OCI-LY1 (cell line): Measurements from ENCODE around the gene APBA3.

ENCODE experiments used
- H2AFZ ChIP-seq: fragments of 200-600 bp; sonication (generic), shearing (Covaris generic); 2 replicates; pipeline ENCODE4 v1.6.0; 2014; ENCODE audit warnings: antibody characterized with exemption, mild to moderate bottlenecking, low read length
- H3F3A ChIP-seq: fragments of 200-600 bp; sonication (generic), shearing (Covaris generic); 2 replicates; pipeline ENCODE4 v1.6.0; 2014; ENCODE audit warnings: mild to moderate bottlenecking, antibody characterized with exemption, low read length, moderate library complexity; ENCODE audit not compliant: insufficient read depth
- H3K27ac ChIP-seq: fragments of 200-600 bp; sonication (generic); 2 replicates; pipeline ENCODE4 v1.5.1; 2014; ENCODE audit warnings: low read length, mixed run types, mild to moderate bottlenecking, low read depth; ENCODE audit not compliant: poor library complexity, severe bottlenecking
- H3K27me3 ChIP-seq: fragments of 200-600 bp; sonication (generic); 2 replicates; pipeline ENCODE4 v1.6.0; 2014; ENCODE audit warnings: antibody characterized with exemption, mild to moderate bottlenecking, low read length, moderate library complexity; ENCODE audit not compliant: insufficient read depth
- H3K36me3 ChIP-seq: fragments of 200-600 bp; sonication (generic); 2 replicates; pipeline ENCODE4 v1.6.1; 2014; ENCODE audit warnings: mild to moderate bottlenecking, antibody characterized with exemption, low read length, moderate library complexity, mixed read lengths; ENCODE audit not compliant: insufficient read depth
- H3K4me1 ChIP-seq: fragments of 200-600 bp; sonication (generic); 2 replicates; pipeline ENCODE4 v1.5.1; 2014; ENCODE audit warnings: mild to moderate bottlenecking, low read length, moderate library complexity; ENCODE audit not compliant: insufficient read depth, severe bottlenecking
- H3K4me2 ChIP-seq: fragments of 200-600 bp; sonication (generic), shearing (Covaris generic); 2 replicates; pipeline ENCODE4 v1.6.1; 2014; ENCODE audit warnings: low read length
- H3K4me3 ChIP-seq: fragments of 200-600 bp; sonication (generic); 2 replicates; pipeline ENCODE4 v1.5.1; 2014; ENCODE audit warnings: low read length, low read depth, mild to moderate bottlenecking, mixed read lengths; ENCODE audit not compliant: poor library complexity, severe bottlenecking
- H3K79me2 ChIP-seq: fragments of 200-600 bp; shearing (Covaris generic); 2 replicates; pipeline ENCODE4 v1.6.1; 2016; ENCODE audit warnings: mixed run types, low read length, mixed read lengths; ENCODE audit not compliant: insufficient read depth
- H3K9ac ChIP-seq: fragments of 200-600 bp; sonication (generic), shearing (Covaris generic); 2 replicates; pipeline ENCODE4 v1.6.1; 2014; ENCODE audit warnings: mild to moderate bottlenecking, low read length, mixed read lengths
- H3K9me2 ChIP-seq: fragments of 200-600 bp; sonication (generic), shearing (Covaris generic); 2 replicates; pipeline ENCODE4 v1.6.1; 2014; ENCODE audit warnings: low read depth, mild to moderate bottlenecking, low read length, mixed read lengths
- H3K9me3 ChIP-seq: fragments of 200-600 bp; shearing (Covaris generic); 2 replicates; pipeline ENCODE4 v1.6.1; 2014; ENCODE audit warnings: low read length, mixed read lengths
- H4K20me1 ChIP-seq: fragments of 200-600 bp; sonication (generic), shearing (Covaris generic); 2 replicates; pipeline ENCODE4 v1.6.0; 2016; ENCODE audit warnings: mild to moderate bottlenecking, low read length; ENCODE audit not compliant: insufficient read depth
- EZH2 ChIP-seq: fragments of 200-600 bp; sonication (generic), shearing (Covaris generic); IDR thresholded peaks from 2 replicates; pipeline ENCODE4 v1.8.0; 2017; ENCODE audit warnings: borderline replicate concordance, mixed run types, mild to moderate bottlenecking, antibody characterized with exemption, low read length, moderate library complexity, mixed read lengths
- TF ChIP-seq, protein P1 (sequence below): fragments of 200-600 bp; sonication (generic), shearing (Covaris generic); IDR thresholded peaks from 2 replicates; pipeline ENCODE4 v1.5.1; 2017; ENCODE audit warnings: mild to moderate bottlenecking, antibody characterized with exemption, low read length, moderate library complexity, mixed read lengths

APBA3 gene

DNA sequence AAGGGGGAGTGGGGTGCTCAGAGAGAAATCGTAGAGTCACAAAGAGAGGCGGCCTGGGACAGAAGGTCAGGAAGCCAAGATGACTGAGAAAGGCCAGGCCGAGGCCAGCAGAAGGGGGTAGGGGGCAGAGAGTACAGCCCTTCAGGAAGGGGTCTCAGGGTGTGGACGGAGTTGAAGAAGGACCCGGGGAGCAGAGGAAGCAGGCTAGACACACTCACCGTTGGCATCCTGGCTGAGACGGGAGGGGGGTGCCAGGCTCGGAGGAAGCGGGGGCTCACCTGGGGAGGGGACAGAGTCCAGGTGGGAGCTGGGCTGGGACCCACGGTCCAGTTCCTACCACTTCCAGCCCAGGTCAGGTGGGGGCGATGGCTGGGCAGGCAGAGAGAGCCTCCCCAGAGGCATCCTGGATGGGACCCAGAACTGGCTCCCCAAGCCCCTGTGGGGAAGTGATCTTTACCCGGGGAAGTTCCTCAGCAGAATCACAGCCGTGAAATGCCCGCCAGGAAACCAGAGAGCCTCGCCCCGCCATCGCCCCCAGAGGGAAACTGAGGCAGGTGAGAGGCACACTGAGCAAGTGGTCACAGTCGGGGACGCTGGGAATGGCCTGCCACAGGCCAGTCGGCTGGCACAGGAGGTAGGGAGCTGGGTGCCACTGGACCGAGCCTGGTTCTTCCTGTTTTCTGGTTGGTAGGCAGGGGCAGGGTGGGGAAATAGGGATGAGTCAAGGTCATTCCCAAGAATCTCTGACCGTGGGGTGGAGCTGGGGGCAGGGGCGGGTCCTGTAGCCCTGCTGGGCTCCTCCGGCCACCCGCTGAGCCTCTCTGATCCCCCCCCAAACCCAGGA, 23.3 kb upstream of the APBA3 start:
- H3K9me2 ChIP-seq, result no peaks in the 10 kb centered on the region
- peaks cover 8% of the 10 kb centered on the region; the same call in 1 of the 2 replicates for H3K27me3 ChIP-seq
- no peak overlapping the region for H3K9ac ChIP-seq
- no peaks in the 10 kb centered on the region for H3K4me1 ChIP-seq
- H4K20me1 ChIP-seq, result no peaks in the 10 kb centered on the region
- H3K79me2 ChIP-seq, result no peaks in the 10 kb centered on the region
- no peak overlapping the region for H3K4me2 ChIP-seq
- no peak overlapping the region for H2AFZ ChIP-seq
- peaks cover 13% of the 10 kb centered on the region for H3K9me3 ChIP-seq
- no peak for TF ChIP-seq EZH2
- TF ChIP-seq, protein P1, sequence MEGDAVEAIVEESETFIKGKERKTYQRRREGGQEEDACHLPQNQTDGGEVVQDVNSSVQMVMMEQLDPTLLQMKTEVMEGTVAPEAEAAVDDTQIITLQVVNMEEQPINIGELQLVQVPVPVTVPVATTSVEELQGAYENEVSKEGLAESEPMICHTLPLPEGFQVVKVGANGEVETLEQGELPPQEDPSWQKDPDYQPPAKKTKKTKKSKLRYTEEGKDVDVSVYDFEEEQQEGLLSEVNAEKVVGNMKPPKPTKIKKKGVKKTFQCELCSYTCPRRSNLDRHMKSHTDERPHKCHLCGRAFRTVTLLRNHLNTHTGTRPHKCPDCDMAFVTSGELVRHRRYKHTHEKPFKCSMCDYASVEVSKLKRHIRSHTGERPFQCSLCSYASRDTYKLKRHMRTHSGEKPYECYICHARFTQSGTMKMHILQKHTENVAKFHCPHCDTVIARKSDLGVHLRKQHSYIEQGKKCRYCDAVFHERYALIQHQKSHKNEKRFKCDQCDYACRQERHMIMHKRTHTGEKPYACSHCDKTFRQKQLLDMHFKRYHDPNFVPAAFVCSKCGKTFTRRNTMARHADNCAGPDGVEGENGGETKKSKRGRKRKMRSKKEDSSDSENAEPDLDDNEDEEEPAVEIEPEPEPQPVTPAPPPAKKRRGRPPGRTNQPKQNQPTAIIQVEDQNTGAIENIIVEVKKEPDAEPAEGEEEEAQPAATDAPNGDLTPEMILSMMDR, result no peak
- no peaks in the 10 kb centered on the region; the same call in 1 of the 2 replicates for H3K36me3 ChIP-seq
- H3K4me3 ChIP-seq, result no peak overlapping the region
- H3F3A ChIP-seq, result no peaks in the 10 kb centered on the region
- H3K27ac ChIP-seq, result no peak overlapping the region

DNA sequence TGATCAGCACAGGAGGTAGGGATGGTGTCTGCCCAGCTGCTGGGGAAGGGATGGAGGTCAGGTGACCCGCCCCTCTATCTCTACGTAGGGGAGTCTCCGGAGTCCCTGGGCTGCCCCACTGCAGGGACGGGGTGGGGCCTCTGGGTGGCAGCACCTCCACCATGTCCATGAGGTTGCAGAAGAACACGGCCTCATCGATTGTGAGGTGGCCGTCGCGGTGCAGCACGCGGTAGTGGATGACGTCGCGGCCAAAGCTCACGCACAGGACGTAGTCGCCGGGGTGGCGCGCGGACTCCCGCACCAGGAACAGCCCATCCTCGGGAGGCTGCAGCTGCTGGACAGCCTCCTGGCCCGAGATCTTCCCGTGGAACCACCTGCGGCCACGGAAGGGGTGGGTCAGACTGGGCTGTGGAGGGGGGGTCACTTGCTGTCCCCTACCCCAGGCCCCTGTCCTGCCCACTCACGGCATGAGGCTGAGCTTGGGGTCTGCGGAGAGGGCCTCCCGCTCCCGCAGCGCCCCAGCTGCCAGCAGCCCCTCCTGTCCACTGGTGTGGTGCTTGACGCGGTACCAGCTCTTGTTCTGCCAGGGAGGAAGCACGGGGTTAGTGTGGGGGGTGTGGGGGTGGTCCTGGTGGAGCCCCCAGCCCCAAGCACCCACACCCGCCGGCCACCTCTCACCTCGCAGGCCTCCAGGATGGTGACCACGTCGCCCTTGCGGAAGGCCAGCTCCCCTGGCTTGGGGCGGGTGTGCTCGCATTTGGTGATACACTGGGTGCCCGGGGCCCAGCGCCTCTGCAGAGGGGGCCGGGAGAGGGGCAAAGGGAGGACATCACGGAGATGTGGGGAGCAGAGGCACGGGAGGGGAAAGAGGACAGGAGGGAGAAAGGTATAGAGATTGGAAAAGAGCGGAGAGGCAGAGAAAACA, 22.4 kb upstream of the APBA3 start:
- no peak for TF ChIP-seq EZH2
- TF ChIP-seq, protein P1, result peak; percentile 28; the same call in 1 of the 2 replicates
- Histone ChIP-seq H3K79me2 (no peaks in the 10 kb centered on the region), H3K4me3 (no peak overlapping the region), H3K36me3 (no peaks in the 10 kb centered on the region; the same call in 1 of the 2 replicates), H3F3A (no peaks in the 10 kb centered on the region), H4K20me1 (no peaks in the 10 kb centered on the region), H3K9me3 (peaks cover 13% of the 10 kb centered on the region), H3K27me3 (peaks cover 8% of the 10 kb centered on the region; the same call in 1 of the 2 replicates), H3K27ac (no peak overlapping the region), H3K4me1 (no peaks in the 10 kb centered on the region), H3K9ac (no peak overlapping the region), H3K4me2 (no peak overlapping the region), H2AFZ (no peak overlapping the region), H3K9me2 (no peaks in the 10 kb centered on the region)

DNA sequence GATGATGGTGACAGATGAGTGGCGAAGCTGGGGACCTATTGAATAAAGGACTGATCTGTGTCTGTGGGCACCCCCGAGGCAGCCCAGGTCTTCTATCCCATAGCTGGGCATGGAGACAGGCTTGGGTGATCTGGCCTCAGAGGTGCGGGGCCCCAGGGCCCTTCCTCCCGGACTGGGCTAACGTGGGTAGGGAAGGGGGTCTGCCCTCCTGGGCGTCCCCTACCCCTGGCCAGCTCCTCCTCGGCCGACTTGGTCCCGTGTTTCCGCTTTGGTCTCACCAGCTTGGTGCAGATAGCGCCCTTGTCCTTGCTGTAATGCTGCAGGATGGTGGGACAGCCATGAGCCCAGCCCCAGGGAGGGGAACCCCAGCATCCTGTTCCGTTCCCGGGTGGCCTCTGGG, 21.4 kb upstream of the APBA3 start:
- Histone ChIP-seq H3F3A (no peaks in the 10 kb centered on the region), H4K20me1 (no peaks in the 10 kb centered on the region), H3K4me3 (no peak overlapping the region), H3K9me3 (peaks cover 13% of the 10 kb centered on the region), H3K27me3 (peaks cover 8% of the 10 kb centered on the region; the same call in 1 of the 2 replicates), H3K36me3 (no peaks in the 10 kb centered on the region; the same call in 1 of the 2 replicates), H3K27ac (no peak overlapping the region), H3K9ac (no peak overlapping the region), H3K9me2 (no peaks in the 10 kb centered on the region), H3K4me2 (no peak overlapping the region), H3K79me2 (no peaks in the 10 kb centered on the region), H3K4me1 (no peaks in the 10 kb centered on the region), H2AFZ (no peak overlapping the region)
- TF ChIP-seq EZH2, result no peak
- TF ChIP-seq, protein P1, result no peak
